Parathyroid adenoma (tissue), 2 donors: ENCODE results near the gene GDPD5.

Source experiments
- H2AFZ ChIP-seq: fragments of 300-600 bp; sonication (generic); one replicate; pipeline ENCODE4 v1.7.0; 2017; ENCODE audit warnings: antibody characterized with exemption, mild to moderate bottlenecking
- H3K27ac ChIP-seq: fragments of 300-600 bp; sonication (generic); one replicate; pipeline ENCODE4 v1.7.0; 2017
- H3K27me3 ChIP-seq: fragments of 300-600 bp; sonication (generic); one replicate; pipeline ENCODE4 v1.7.0; 2017; ENCODE audit warnings: low read length; ENCODE audit not compliant: control insufficient read depth, insufficient read depth
- H3K36me3 ChIP-seq: fragments of 300-600 bp; sonication (generic); one replicate; pipeline ENCODE4 v1.7.0; 2017; ENCODE audit warnings: low read length; ENCODE audit not compliant: control insufficient read depth, insufficient read depth
- H3K4me1 ChIP-seq: fragments of 300-600 bp; sonication (generic); one replicate; pipeline ENCODE4 v1.7.0; 2017; ENCODE audit warnings: control low read depth
- H3K4me2 ChIP-seq: fragments of 300-600 bp; sonication (generic); one replicate; pipeline ENCODE4 v1.7.0; 2017; ENCODE audit warnings: low read length
- H3K4me3 ChIP-seq: fragments of 300-600 bp; sonication (generic); one replicate; pipeline ENCODE4 v1.7.0; 2017; ENCODE audit warnings: low read depth, low read length
- H3K79me2 ChIP-seq: fragments of 300-600 bp; sonication (generic); one replicate; pipeline ENCODE4 v1.7.0; 2017; ENCODE audit warnings: control low read depth
- H3K9ac ChIP-seq: fragments of 300-600 bp; sonication (generic); one replicate; pipeline ENCODE4 v1.7.0; 2017; ENCODE audit warnings: mild to moderate bottlenecking
- H3K9me3 ChIP-seq: fragments of 300-600 bp; sonication (generic); one replicate; pipeline ENCODE4 v1.7.0; 2017; ENCODE audit warnings: low read length; ENCODE audit not compliant: control insufficient read depth
- TF ChIP-seq, protein P1 (sequence below): fragments of 300-600 bp; sonication (generic); IDR thresholded peaks from one replicate; pipeline ENCODE4 v1.7.0; 2017; ENCODE audit warnings: antibody characterized with exemption, mild to moderate bottlenecking
- donor health status: primary hyperparathyroidism.

The GDPD5 gene

DNA sequence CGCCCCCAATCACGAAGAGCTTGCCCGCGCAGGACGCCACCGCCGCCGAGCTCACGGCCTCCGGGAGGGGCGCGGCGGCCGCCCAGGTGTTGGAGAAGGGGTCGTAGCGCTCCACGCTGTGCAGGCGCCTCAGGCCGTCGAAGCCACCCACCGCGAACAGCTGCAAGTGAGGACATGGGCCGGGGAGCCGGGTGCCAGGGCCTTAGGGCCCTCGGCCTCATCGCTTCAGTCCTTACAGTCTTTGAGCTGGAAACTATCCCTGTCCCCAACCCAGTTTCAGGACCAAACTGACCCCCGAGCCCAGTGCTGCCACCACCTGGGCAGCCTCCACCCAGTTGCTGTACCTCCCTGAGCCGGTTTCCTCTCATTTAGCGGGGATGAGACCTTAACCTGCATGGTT is 100.3 kb downstream of the GDPD5 start:
- Histone ChIP-seq H3K4me2 (no peak overlapping the region), H3K36me3 (no peaks in the 10 kb centered on the region), H3K4me3 (no peak overlapping the region), H2AFZ (no peak overlapping the region), H3K9ac (no peak overlapping the region), H3K27me3 (no peaks in the 10 kb centered on the region), H3K79me2 (no peaks in the 10 kb centered on the region), H3K27ac (no peak overlapping the region), H3K4me1 (no peaks in the 10 kb centered on the region), H3K9me3 (no peaks in the 10 kb centered on the region)
- TF ChIP-seq, protein P1, sequence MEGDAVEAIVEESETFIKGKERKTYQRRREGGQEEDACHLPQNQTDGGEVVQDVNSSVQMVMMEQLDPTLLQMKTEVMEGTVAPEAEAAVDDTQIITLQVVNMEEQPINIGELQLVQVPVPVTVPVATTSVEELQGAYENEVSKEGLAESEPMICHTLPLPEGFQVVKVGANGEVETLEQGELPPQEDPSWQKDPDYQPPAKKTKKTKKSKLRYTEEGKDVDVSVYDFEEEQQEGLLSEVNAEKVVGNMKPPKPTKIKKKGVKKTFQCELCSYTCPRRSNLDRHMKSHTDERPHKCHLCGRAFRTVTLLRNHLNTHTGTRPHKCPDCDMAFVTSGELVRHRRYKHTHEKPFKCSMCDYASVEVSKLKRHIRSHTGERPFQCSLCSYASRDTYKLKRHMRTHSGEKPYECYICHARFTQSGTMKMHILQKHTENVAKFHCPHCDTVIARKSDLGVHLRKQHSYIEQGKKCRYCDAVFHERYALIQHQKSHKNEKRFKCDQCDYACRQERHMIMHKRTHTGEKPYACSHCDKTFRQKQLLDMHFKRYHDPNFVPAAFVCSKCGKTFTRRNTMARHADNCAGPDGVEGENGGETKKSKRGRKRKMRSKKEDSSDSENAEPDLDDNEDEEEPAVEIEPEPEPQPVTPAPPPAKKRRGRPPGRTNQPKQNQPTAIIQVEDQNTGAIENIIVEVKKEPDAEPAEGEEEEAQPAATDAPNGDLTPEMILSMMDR, result no peak

DNA sequence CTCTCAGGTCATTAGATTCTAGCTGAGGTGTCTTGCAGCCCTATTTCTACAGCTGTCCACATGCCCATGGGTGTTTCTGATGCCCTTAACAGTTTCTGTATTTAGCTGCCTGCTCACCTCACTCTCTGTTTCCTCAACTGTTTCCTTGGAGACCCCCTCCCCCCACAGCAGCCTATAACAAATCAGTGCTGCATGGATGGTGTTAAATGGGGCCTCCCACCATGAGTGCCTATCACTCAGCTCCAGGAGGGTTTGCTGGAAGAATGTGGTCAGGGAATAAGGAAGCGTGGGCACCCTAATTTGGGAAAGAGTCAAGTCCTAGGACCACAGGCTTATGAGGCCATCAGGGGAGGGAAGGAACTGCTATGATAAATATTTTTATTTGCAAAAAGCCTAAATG is 101.3 kb downstream of the GDPD5 start:
- H3K9me3 ChIP-seq, result no peaks in the 10 kb centered on the region
- H3K36me3 ChIP-seq, result no peaks in the 10 kb centered on the region
- H3K27me3 ChIP-seq, result no peaks in the 10 kb centered on the region
- no peak overlapping the region for H3K9ac ChIP-seq
- H3K79me2 ChIP-seq, result no peaks in the 10 kb centered on the region
- no peak overlapping the region for H2AFZ ChIP-seq
- H3K4me1 ChIP-seq, result no peaks in the 10 kb centered on the region
- no peak overlapping the region for H3K27ac ChIP-seq
- TF ChIP-seq, protein P1, result no peak
- no peak overlapping the region for H3K4me3 ChIP-seq
- H3K4me2 ChIP-seq, result no peak overlapping the region

DNA sequence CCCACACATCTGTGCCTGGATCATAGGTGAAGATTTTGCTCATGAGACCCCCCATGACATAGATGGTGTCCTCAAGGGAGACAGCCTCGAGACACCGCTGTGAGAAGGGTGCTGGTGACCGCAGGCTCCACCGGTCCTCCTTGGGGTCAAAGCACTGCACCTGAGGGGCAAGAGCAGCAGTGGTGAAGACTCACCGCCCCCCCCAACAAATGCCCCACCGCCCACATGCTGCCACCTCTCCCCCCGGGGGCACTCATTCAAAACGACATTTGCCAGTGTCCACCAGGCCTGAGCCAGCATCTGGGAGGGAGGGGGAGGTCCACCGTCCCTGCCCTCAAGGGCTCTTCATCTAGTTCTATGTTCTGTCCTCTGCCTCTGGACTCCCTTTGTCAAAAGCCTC is 102.0 kb downstream of the GDPD5 start:
- H3K9ac ChIP-seq, result no peak overlapping the region
- H3K4me2 ChIP-seq, result no peak overlapping the region
- H3K4me3 ChIP-seq, result no peak overlapping the region
- H2AFZ ChIP-seq, result no peak overlapping the region
- TF ChIP-seq, protein P1, result no peak
- H3K9me3 ChIP-seq, result no peaks in the 10 kb centered on the region
- H3K36me3 ChIP-seq, result no peaks in the 10 kb centered on the region
- H3K4me1 ChIP-seq, result no peaks in the 10 kb centered on the region
- no peaks in the 10 kb centered on the region for H3K79me2 ChIP-seq
- no peaks in the 10 kb centered on the region for H3K27me3 ChIP-seq
- H3K27ac ChIP-seq, result no peak overlapping the region

DNA sequence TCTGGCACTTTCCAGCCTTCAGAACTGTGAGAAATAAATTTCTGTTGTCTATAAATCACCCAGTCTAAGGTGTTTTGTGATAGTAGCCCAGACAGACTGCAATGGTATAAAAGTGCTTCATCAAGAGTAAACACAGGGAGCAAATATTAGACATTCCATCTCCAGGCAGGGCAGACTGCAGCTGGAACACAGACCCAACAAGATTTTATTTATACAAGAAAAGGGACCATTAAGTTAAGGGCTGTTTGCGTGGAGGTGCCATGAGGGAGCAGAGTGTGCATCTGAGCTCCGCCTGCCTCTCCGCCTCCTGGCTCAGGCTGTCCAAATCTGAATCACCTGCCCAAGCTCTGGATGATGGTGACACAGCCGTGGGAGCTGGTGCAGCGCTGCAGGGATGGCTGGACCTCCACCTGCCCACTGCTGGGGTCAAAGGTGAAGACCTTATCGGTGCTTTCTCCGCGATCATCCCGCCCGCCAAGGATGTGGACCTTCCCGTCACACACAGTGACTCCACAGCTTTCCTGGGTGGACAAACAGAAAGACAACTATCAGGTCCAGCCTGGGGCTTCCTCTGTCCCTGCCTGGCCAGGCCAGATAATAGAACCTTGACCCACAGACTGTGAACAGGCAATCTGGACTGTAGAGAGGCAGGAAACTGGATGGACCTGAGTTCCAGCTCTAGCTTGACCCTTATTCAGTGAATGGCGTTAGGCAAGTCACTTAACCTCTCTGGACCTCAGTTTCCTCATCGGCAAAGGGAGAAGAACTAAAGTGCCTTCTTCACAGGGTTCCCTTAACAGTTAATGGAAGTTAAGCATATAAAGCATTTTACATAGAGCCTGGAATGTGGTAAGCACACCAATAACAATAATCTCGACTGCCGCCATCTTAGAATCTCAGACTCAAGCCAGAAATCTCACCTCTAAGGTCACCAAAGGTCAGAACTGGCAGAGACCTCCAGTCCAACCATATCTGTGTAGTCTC is 103.2 kb downstream of the GDPD5 start:
- H3K27ac ChIP-seq, result no peak overlapping the region
- no peaks in the 10 kb centered on the region for H3K27me3 ChIP-seq
- H3K4me3 ChIP-seq, result no peak overlapping the region
- no peaks in the 10 kb centered on the region for H3K4me1 ChIP-seq
- H3K4me2 ChIP-seq, result no peak overlapping the region
- H2AFZ ChIP-seq, result no peak overlapping the region
- TF ChIP-seq, protein P1, result no peak
- H3K36me3 ChIP-seq, result no peaks in the 10 kb centered on the region
- no peaks in the 10 kb centered on the region for H3K79me2 ChIP-seq
- H3K9me3 ChIP-seq, result no peaks in the 10 kb centered on the region
- H3K9ac ChIP-seq, result no peak overlapping the region

DNA sequence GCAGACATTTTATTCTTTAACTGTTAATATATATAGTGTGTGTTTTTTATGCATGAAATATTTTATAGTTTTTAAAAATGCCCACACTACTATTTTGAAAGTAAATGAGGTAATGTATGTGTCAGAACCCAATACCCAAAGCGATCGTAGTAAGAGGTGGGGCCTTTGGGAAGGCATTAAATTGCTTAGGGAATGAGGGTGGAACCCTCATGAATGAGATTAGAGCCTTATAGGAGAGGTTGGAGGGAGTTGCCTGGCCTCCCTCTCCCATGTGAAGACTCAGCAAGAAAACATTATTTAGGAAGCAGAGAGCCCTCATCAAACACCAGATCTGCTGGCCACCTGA is 103.9 kb downstream of the GDPD5 start:
- TF ChIP-seq, protein P1, result no peak
- H3K9me3 ChIP-seq, result no peaks in the 10 kb centered on the region
- H3K4me1 ChIP-seq, result no peaks in the 10 kb centered on the region
- H3K27me3 ChIP-seq, result no peaks in the 10 kb centered on the region
- no peak overlapping the region for H3K4me3 ChIP-seq
- H2AFZ ChIP-seq, result no peak overlapping the region
- H3K27ac ChIP-seq, result no peak overlapping the region
- H3K4me2 ChIP-seq, result no peak overlapping the region
- H3K36me3 ChIP-seq, result no peaks in the 10 kb centered on the region
- H3K9ac ChIP-seq, result no peak overlapping the region
- H3K79me2 ChIP-seq, result no peaks in the 10 kb centered on the region
